Right atrium auricular region (tissue), 2 donors: Measurements from ENCODE around the gene TMEM80. TPM values are rescaled to one million over a fixed set of nuclear protein-coding genes. Genes with fewer than 3 reads are reported as not detected.

Source experiments
- DNase-seq: peaks from one replicate; pipeline ENCODE4 v3.0.0-alpha.2; 2019; ENCODE audit warnings: low spot score
- H3K27ac ChIP-seq, 2 donors: fragments of 200-600 bp; sonication (generic); 1 replicate in 1 of 2; 2 replicates in 1 of 2; pipeline ENCODE4 v1.5.1; 2016 to 2019
- H3K27me3 ChIP-seq, 2 donors: fragments of 200-600 bp; sonication (generic); one replicate each; pipeline versions ENCODE4 v1.5.1 to v1.6.0; 2017 to 2019
- H3K36me3 ChIP-seq: fragments of 200-600 bp; sonication (generic); one replicate; pipeline ENCODE4 v1.5.1; 2016
- H3K4me1 ChIP-seq, 2 donors: fragments of 200-600 bp; sonication (generic); one replicate each; pipeline versions ENCODE4 v1.5.1 to v1.6.0; 2017 to 2019
- H3K4me3 ChIP-seq, 2 donors: fragments of 200-600 bp; sonication (generic); 1 replicate in 1 of 2; 2 replicates in 1 of 2; pipeline ENCODE4 v1.5.1; 2017 to 2019; ENCODE audit warnings: mild to moderate bottlenecking in 1 of 2, moderate library complexity in 1 of 2
- H3K9me3 ChIP-seq, 2 donors: fragments of 200-600 bp; sonication (generic); one replicate each; pipeline ENCODE4 v1.5.1; 2019
- CTCF ChIP-seq, 2 donors: fragments of 200-600 bp; sonication (generic); IDR thresholded peaks; one replicate each; pipeline ENCODE4 v1.5.1; 2019; ENCODE audit warnings: antibody characterized with exemption in 2 of 2
- total RNA-seq, 2 donors: library from RNA; depleted of rRNA; stranded (reverse); fragments of >200 nt; gene quantifications; one replicate each; pipeline ENCODE4 v1.1.0, GENCODE V29; 2016

The TMEM80 gene
- total RNA-seq, 2 donors from 2014 or later: 12.5 to 20.7 TPM

- H3K27ac ChIP-seq: peak within 1 kb of the TSS; percentile 99 to 100
- no peaks in the 10 kb centered on the region for H3K27me3 ChIP-seq
- peaks cover 0 to 33% of the 10 kb centered on the region in 2 donors for H3K4me1 ChIP-seq
- peak; percentile 98 for DNase-seq
- no peaks in the 10 kb centered on the region for H3K9me3 ChIP-seq
- H3K36me3 ChIP-seq: peaks cover under 1% of the 10 kb centered on the region
- no peak for TF ChIP-seq CTCF (IDR thresholded peaks at IDR 0.05)
- H3K4me3 ChIP-seq: peak within 1 kb of the TSS; percentile 78 to 92
Measured at GRCh38 chr11:694563-695287, 891 bp upstream of the TMEM80 start, which contains the start of gene DEAF1. Gene DEAF1, minus strand, starts transcription at chr11:695222. Its CDS starts 175 bp downstream, at chr11:695047.

DNA sequence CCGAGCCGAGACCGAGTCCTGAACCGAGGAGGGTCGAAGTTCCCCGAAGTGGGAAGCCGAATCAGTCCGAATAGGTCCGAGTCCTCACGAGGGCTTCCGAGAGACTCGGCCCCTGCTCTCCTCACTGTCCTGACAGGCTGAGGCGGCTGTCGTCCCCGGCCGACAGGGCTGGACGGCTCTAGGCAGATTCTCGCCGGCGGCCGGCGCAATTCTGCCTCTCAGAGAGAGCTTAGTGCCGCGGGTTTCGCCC, 403 bp upstream of the TMEM80 start:
- no peaks in the 10 kb centered on the region for H3K9me3 ChIP-seq
- peaks cover 0 to 33% of the 10 kb centered on the region in 2 donors for H3K4me1 ChIP-seq
- H3K27ac ChIP-seq: peak overlapping the region; percentile 99 to 100
- peak overlapping the region; percentile 78 to 92 for H3K4me3 ChIP-seq
- no peaks in the 10 kb centered on the region for H3K36me3 ChIP-seq
- no peak for DNase-seq
- H3K27me3 ChIP-seq: no peaks in the 10 kb centered on the region
- no peak for TF ChIP-seq CTCF (IDR thresholded peaks at IDR 0.05)

GRCh38 chr11:696955-697491, 1.4 kb downstream of the TMEM80 start:
- no peaks in the 10 kb centered on the region for H3K27me3 ChIP-seq
- peaks cover 0 to 33% of the 10 kb centered on the region in 2 donors for H3K4me1 ChIP-seq
- H3K27ac ChIP-seq: peak overlapping the region; percentile 99 to 100
- TF ChIP-seq CTCF (IDR thresholded peaks at IDR 0.05): no peak
- no peaks in the 10 kb centered on the region for H3K36me3 ChIP-seq
- DNase-seq: no peak
- no peak overlapping the region for H3K4me3 ChIP-seq
- no peaks in the 10 kb centered on the region for H3K9me3 ChIP-seq

GRCh38 chr11:697811-698311, 2.2 kb downstream of the TMEM80 start:
- H3K36me3 ChIP-seq: no peaks in the 10 kb centered on the region
- DNase-seq: no peak
- no peaks in the 10 kb centered on the region for H3K27me3 ChIP-seq
- H3K27ac ChIP-seq: peak overlapping the region; percentile 5 to 99
- no peak overlapping the region for H3K4me3 ChIP-seq
- H3K9me3 ChIP-seq: no peaks in the 10 kb centered on the region
- TF ChIP-seq CTCF (IDR thresholded peaks at IDR 0.05): no peak
- peaks cover 0 to 33% of the 10 kb centered on the region in 2 donors for H3K4me1 ChIP-seq

DNA sequence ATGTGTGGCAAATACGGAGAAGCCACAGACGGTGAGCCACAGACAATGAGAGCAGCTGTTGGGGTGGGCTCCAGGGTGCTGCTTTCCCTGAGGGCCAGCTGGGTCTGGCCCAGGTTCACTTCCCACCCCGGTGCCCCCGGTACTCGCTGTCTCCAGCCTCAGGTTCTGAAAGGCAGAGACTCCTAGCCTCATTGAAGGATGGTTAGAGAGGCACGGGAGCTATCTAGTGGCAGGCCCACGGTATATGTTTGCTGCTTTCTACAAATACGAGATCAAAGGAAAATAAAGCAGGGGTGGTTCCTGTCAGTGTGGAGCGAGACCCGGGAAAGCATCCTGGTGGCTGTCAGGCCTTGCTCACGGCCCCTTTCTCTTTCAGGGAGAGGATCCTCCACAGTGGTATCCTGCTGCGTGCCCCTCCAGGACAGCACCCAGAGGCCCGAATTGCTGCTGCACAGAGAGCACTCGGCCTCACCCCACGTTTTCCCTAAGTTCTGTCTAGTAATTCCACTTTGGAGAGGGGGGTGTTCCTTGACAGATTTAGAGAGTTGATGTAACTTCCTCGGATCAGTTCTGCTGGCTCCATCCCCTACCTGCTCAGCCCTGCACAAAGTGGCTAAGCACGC, 3.0 kb downstream of the TMEM80 start:
- H3K4me3 ChIP-seq: no peak overlapping the region
- no peaks in the 10 kb centered on the region for H3K36me3 ChIP-seq
- H3K4me1 ChIP-seq: peaks cover 0 to 27% of the 10 kb centered on the region in 2 donors
- no peak for DNase-seq
- no peaks in the 10 kb centered on the region for H3K9me3 ChIP-seq
- no peaks in the 10 kb centered on the region for H3K27me3 ChIP-seq
- no peak for TF ChIP-seq CTCF (IDR thresholded peaks at IDR 0.05)
- H3K27ac ChIP-seq: no peak overlapping the region
